OCI-LY7 (cell line): ENCODE measurements around the gene VKORC1L1. TPM values are rescaled to one million over a fixed set of nuclear protein-coding genes. Genes with fewer than 3 reads are reported as not detected.

Experiments
- BruUV-seq: library from RNA; stranded (reverse); fragments of 400-500 nt; replicated peaks from 2 replicates; lab custom pipeline; 2021; lab: Mats Ljungman, UMichigan
- CTCF ChIA-PET: fragments of 300-600 bp; sonication (Branson Sonifier 250); formaldehyde crosslinking; loops from one replicate; lab custom pipeline; 2022; ENCODE audit warnings: antibody characterized with exemption; ENCODE audit not compliant: unreplicated experiment; lab: Charles Lee
- POLR2A ChIA-PET: fragments of 300-600 bp; sonication (Branson Sonifier 250); formaldehyde crosslinking; loops from one replicate; lab custom pipeline; 2022; ENCODE audit warnings: antibody characterized with exemption; lab: Charles Lee
- DNase-seq: peaks from one replicate; pipeline ENCODE4 v3.0.0-alpha.2; 2015; ENCODE audit warnings: low spot score
- H2AFZ ChIP-seq: fragments of 200-600 bp; sonication (generic), shearing (Covaris generic); 2 replicates; pipeline ENCODE4 v1.6.1; 2014; ENCODE audit warnings: mild to moderate bottlenecking, antibody characterized with exemption, low read length, moderate library complexity
- H3K27ac ChIP-seq: fragments of 200-600 bp; sonication (generic); 2 replicates; pipeline ENCODE4 v1.5.1; 2014; ENCODE audit warnings: mixed run types, low read depth, mild to moderate bottlenecking, moderate library complexity, low read length, inconsistent platforms; ENCODE audit not compliant: poor library complexity, severe bottlenecking
- H3K36me3 ChIP-seq: fragments of 200-600 bp; sonication (generic); 2 replicates; pipeline ENCODE4 v1.6.1; 2014; ENCODE audit warnings: mild to moderate bottlenecking, antibody characterized with exemption, low read length, moderate library complexity, mixed read lengths; ENCODE audit not compliant: insufficient read depth
- H3K4me1 ChIP-seq: fragments of 200-600 bp; sonication (generic); 2 replicates; pipeline ENCODE4 v1.5.1; 2014; ENCODE audit warnings: mild to moderate bottlenecking, low read length; ENCODE audit not compliant: insufficient read depth, poor library complexity, severe bottlenecking
- H3K4me2 ChIP-seq: fragments of 200-600 bp; sonication (generic); 2 replicates; pipeline ENCODE4 v1.6.1; 2014; ENCODE audit warnings: mild to moderate bottlenecking, low read length
- H3K4me3 ChIP-seq: fragments of 200-600 bp; sonication (generic); 2 replicates; pipeline ENCODE4 v1.5.1; 2014; ENCODE audit warnings: mild to moderate bottlenecking, low read depth, low read length; ENCODE audit not compliant: poor library complexity, severe bottlenecking
- H3K79me2 ChIP-seq: fragments of 200-600 bp; sonication (generic); 2 replicates; pipeline ENCODE4 v1.6.1; 2016; ENCODE audit warnings: low read depth, mild to moderate bottlenecking, low read length, moderate library complexity, mixed read lengths; ENCODE audit not compliant: insufficient read depth
- H3K9me2 ChIP-seq: fragments of 200-600 bp; sonication (generic); 2 replicates; pipeline ENCODE4 v1.6.1; 2016; ENCODE audit warnings: mild to moderate bottlenecking, low read length, mixed read lengths; ENCODE audit not compliant: insufficient read depth
- H3K9me3 ChIP-seq: fragments of 200-600 bp; sonication (generic); 2 replicates; pipeline ENCODE4 v1.6.1; 2014; ENCODE audit warnings: mild to moderate bottlenecking, mixed run types, low read length, mixed read lengths
- H4K20me1 ChIP-seq: fragments of 200-600 bp; sonication (generic); 2 replicates; pipeline ENCODE4 v1.6.1; 2014; ENCODE audit warnings: mild to moderate bottlenecking, antibody characterized with exemption, low read length, moderate library complexity, mixed read lengths; ENCODE audit not compliant: insufficient read depth
- EZH2phosphoT487 ChIP-seq: fragments of 200-600 bp; sonication (generic); IDR thresholded peaks from 2 replicates; pipeline ENCODE4 v1.6.1; 2018; ENCODE audit warnings: low read depth, borderline replicate concordance, mild to moderate bottlenecking, mixed run types, antibody characterized with exemption, low read length, moderate library complexity, mixed read lengths
- intact Hi-C: fragments of 100-400 bp; cut with micrococcal nuclease; formaldehyde crosslinking; loops from one replicate; pipeline ENCODE4 v1.10.0; 2022; ENCODE audit not compliant: unreplicated experiment
- total RNA-seq, 2 experiments: library from RNA; depleted of rRNA in 1 of 2; stranded (reverse); fragments of >200 nt in 1 of 2; shearing (Covaris generic) in 1 of 2; gene quantifications; 2 replicates each; pipeline ENCODE4 v1.2.3, GENCODE V29; 2014 to 2022
- TF ChIP-seq, protein P1 (sequence below): fragments of 200-600 bp; sonication (generic); conservative IDR thresholded peaks from 2 replicates; pipeline ENCODE4 v1.5.1; 2014; ENCODE audit warnings: mild to moderate bottlenecking, antibody characterized with exemption, low read length, moderate library complexity, mixed read lengths

VKORC1L1 gene
- total RNA-seq, 2 experiments from 2014 or later, result 17.4 to 31.9 TPM

DNA sequence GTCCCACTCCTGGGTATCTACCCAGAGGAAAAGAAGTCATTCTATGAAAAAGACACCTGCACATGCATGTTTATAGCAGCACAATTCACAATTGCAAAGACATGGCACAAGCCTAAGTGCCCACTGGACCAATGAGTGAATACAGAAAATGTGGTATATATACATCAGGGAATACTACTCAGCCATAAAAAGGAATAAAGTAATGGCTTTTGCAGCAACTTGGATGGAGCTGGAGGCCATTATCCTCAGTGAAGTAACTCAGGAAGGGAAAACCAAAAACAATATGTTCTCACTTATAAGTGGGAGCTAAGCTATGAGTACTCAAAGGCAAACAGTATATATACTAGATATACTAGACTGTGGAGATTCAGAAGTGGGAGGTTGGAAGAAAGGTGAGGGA, 53.7 kb downstream of the VKORC1L1 start:
- H2AFZ ChIP-seq, result no peak overlapping the region
- POLR2A ChIA-PET, result no interaction called here

DNA sequence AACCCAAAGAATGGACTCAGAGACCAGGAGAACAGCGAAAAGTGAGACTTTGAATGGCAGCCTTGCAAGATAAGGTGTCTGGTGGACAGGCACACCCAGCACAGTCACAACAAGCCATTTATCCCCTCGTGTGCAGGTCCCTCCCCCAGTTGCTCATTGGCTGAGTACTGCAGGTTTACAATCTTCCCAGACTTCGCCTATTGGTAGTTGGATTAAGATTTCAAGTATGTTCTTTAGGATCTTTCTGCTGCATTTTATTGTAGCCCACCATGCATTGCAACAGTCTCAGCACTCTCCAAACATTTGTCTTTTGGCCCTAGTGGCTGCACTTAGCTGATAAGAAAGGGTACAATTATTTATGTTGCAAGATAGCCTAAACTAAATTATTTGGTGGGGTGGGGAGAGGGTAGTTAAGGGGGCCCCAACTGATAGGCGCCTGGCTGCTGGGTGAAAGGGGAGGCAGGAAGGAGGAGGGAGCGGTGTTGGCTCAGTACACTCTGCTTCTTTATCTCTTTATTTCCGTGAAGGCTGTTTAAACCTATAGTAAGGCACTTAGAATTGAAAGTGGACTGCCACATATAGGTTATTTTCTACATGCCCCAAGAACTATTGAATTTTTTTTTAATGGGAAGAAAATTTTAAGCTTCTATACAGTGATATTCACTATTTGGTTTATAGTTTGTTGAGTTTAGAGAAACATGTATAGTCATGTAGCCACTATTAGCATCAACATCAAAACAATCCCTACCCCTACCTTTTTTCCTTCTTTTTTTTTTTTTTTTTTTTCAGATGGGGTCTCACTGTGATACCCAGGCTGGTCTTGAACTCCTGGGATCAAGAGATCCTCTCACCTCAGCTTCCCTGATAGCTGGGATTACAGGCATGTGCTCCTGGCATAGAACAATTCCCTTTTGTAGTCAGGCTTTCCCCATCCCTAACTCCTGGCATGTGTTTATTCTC, 54.9 kb downstream of the VKORC1L1 start:
- BruUV-seq, result no TSS peak
- H3K79me2 ChIP-seq, result peaks cover 37% of the 10 kb centered on the region
- no peak for DNase-seq
- H3K4me1 ChIP-seq, result no peaks in the 10 kb centered on the region
- no peaks in the 10 kb centered on the region for H3K9me3 ChIP-seq
- CTCF ChIA-PET, result no interaction called here
- POLR2A ChIA-PET, result no interaction called here
- H3K36me3 ChIP-seq, result peaks cover 12% of the 10 kb centered on the region
- intact Hi-C loops, result no loop called here
- H3K9me2 ChIP-seq, result no peaks in the 10 kb centered on the region
- H3K4me3 ChIP-seq, result no peak overlapping the region
- no peak overlapping the region for H2AFZ ChIP-seq
- TF ChIP-seq, protein P1, sequence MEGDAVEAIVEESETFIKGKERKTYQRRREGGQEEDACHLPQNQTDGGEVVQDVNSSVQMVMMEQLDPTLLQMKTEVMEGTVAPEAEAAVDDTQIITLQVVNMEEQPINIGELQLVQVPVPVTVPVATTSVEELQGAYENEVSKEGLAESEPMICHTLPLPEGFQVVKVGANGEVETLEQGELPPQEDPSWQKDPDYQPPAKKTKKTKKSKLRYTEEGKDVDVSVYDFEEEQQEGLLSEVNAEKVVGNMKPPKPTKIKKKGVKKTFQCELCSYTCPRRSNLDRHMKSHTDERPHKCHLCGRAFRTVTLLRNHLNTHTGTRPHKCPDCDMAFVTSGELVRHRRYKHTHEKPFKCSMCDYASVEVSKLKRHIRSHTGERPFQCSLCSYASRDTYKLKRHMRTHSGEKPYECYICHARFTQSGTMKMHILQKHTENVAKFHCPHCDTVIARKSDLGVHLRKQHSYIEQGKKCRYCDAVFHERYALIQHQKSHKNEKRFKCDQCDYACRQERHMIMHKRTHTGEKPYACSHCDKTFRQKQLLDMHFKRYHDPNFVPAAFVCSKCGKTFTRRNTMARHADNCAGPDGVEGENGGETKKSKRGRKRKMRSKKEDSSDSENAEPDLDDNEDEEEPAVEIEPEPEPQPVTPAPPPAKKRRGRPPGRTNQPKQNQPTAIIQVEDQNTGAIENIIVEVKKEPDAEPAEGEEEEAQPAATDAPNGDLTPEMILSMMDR, result no peak
- TF ChIP-seq EZH2phosphoT487, result no peak
- no peak overlapping the region for H3K4me2 ChIP-seq
- no peak overlapping the region for H3K27ac ChIP-seq
- no peaks in the 10 kb centered on the region; the same call in 1 of the 2 replicates for H4K20me1 ChIP-seq

More for the DNA sequence above, 53.7 kb downstream of the VKORC1L1 start:
- Histone ChIP-seq H3K4me1 (no peaks in the 10 kb centered on the region), H3K9me3 (no peaks in the 10 kb centered on the region), H3K79me2 (peaks cover 31% of the 10 kb centered on the region), H3K9me2 (no peaks in the 10 kb centered on the region), H3K4me2 (no peak overlapping the region), H3K36me3 (peaks cover 12% of the 10 kb centered on the region), H4K20me1 (no peaks in the 10 kb centered on the region; the same call in 1 of the 2 replicates), H3K27ac (no peak overlapping the region), H3K4me3 (no peak overlapping the region)
- intact Hi-C loops, result no loop called here
- TF ChIP-seq, protein P1, result no peak
- no peak for TF ChIP-seq EZH2phosphoT487
- CTCF ChIA-PET, result no interaction called here
- DNase-seq, result no peak
- no TSS peak for BruUV-seq

DNA sequence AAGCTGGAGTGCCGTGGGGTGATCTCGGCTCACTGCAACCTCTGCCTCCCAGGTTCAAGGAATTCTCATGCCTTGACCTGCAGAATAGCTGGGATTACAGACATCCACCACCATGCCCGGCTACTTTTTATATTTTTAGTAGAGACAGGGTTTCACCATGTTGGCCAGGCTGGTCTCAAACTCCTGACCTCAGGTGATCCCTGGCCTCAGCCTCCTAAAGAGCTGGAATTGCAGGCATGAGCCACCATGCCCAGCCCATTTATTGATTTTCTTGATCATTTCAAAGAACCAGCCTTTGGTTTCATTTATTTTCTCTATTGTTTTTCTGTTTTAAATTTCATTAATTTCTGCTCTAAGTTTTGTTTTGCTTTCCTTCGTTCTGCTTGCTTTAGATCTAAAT, 58.8 kb downstream of the VKORC1L1 start:
- Histone ChIP-seq H3K4me2 (no peak overlapping the region), H3K4me3 (no peak overlapping the region), H3K9me3 (no peaks in the 10 kb centered on the region), H3K79me2 (peaks cover 70% of the 10 kb centered on the region), H3K36me3 (peaks cover 15% of the 10 kb centered on the region), H3K27ac (no peak overlapping the region), H2AFZ (no peak overlapping the region), H4K20me1 (no peaks in the 10 kb centered on the region; the same call in 1 of the 2 replicates), H3K9me2 (no peaks in the 10 kb centered on the region), H3K4me1 (no peaks in the 10 kb centered on the region)
- intact Hi-C loops, result no loop called here
- no peak for DNase-seq
- TF ChIP-seq EZH2phosphoT487, result no peak
- TF ChIP-seq, protein P1, result no peak
- ChIA-PET CTCF (no interaction called here), POLR2A (interaction anchor here (1.3 to 1.5 kb wide), 2 partner anchors 20 to 49 kb away, joined by 3 to 8 read pairs; no protein-coding TSS in a partner anchor)
- no TSS peak for BruUV-seq
